Mesendoderm (in vitro differentiated cells): ENCODE data around the gene SGK1.
"Not testable (repeated sequence)": the region's sequence is repeated elsewhere in the genome, so short reads cannot be mapped to it uniquely, and the experiment has no call there.

Experiments used
- DNase-seq: peaks from one replicate; pipeline ENCODE4 v3.0.0; 2013
- H2AK5ac ChIP-seq: 2 replicates; pipeline ENCODE4 v1.6.1; 2013; ENCODE audit warnings: low read length, inconsistent platforms
- H2BK120ac ChIP-seq: 2 replicates; pipeline ENCODE4 v1.6.1; 2013; ENCODE audit warnings: low read depth, mild to moderate bottlenecking, low read length, moderate library complexity, mixed read lengths
- H2BK15ac ChIP-seq: replicated peaks from 2 replicates; pipeline ENCODE4 v1.6.1; 2013; ENCODE audit warnings: low read depth, mild to moderate bottlenecking, moderate library complexity
- H2BK5ac ChIP-seq: 2 replicates; pipeline ENCODE4 v1.6.1; 2013; ENCODE audit warnings: low read length, inconsistent platforms
- H3K18ac ChIP-seq: 2 replicates; pipeline ENCODE4 v1.6.1; 2013; ENCODE audit warnings: mild to moderate bottlenecking, low read length, mixed read lengths
- H3K23ac ChIP-seq: one replicate; pipeline ENCODE4 v1.6.1; 2013; ENCODE audit warnings: low read length
- H3K27ac ChIP-seq: 2 replicates; pipeline ENCODE4 v1.5.1; 2013; ENCODE audit warnings: low read depth, mild to moderate bottlenecking, inconsistent platforms, low read length, moderate library complexity
- H3K27me3 ChIP-seq: 2 replicates; pipeline ENCODE4 v1.6.1; 2013; ENCODE audit warnings: low read length, control low read depth, mild to moderate bottlenecking, inconsistent platforms; ENCODE audit not compliant: insufficient read depth, poor library complexity
- H3K36me3 ChIP-seq: 2 replicates; pipeline ENCODE4 v1.6.1; 2013; ENCODE audit warnings: low read length, inconsistent platforms; ENCODE audit not compliant: control insufficient read depth, insufficient read depth
- H3K4ac ChIP-seq: one replicate; pipeline ENCODE4 v1.6.1; 2013; ENCODE audit warnings: low read depth, mild to moderate bottlenecking, low read length, moderate library complexity
- H3K4me1 ChIP-seq: 2 replicates; pipeline ENCODE4 v1.6.1; 2013; ENCODE audit warnings: low read depth, low read length, inconsistent platforms; ENCODE audit not compliant: control insufficient read depth
- H3K4me2 ChIP-seq: 2 replicates; pipeline ENCODE4 v1.6.1; 2013; ENCODE audit warnings: low read length
- H3K4me3 ChIP-seq: 2 replicates; pipeline ENCODE4 v1.5.1; 2013; ENCODE audit warnings: mild to moderate bottlenecking, low read length
- H3K56ac ChIP-seq: one replicate; pipeline ENCODE4 v1.6.1; 2013; ENCODE audit warnings: low read length
- H3K79me1 ChIP-seq: 2 replicates; pipeline ENCODE4 v1.6.1; 2013; ENCODE audit warnings: low read length, inconsistent platforms
- H3K79me2 ChIP-seq: 2 replicates; pipeline ENCODE4 v1.6.1; 2013; ENCODE audit warnings: mild to moderate bottlenecking, low read length; ENCODE audit not compliant: control insufficient read depth, insufficient read depth
- H3K9ac ChIP-seq: 2 replicates; pipeline ENCODE4 v1.6.1; 2013; ENCODE audit warnings: low read length, inconsistent platforms
- H4K5ac ChIP-seq: one replicate; pipeline ENCODE4 v1.6.1; 2013; ENCODE audit warnings: low read length
- H4K8ac ChIP-seq: one replicate; pipeline ENCODE4 v1.6.1; 2013; ENCODE audit warnings: low read depth, mild to moderate bottlenecking, control low read depth, low read length, moderate library complexity
- WGBS: extraction: QIAGEN DNeasy Blood & Tissue Kit; methylation state at CpG from one replicate; pipeline ENCODE4 v1.1.7; 2013; ENCODE audit warnings: low lambda C conversion rate, missing lambda C conversion rate; ENCODE audit not compliant: insufficient coverage; ENCODE audit errors: extremely low coverage; 5-methylcytosine and 5-hydroxymethylcytosine counted together

Gene SGK1

GRCh38 chr6:134276891-134277377 lies 41.0 kb downstream of the SGK1 start:
- H3K9ac ChIP-seq, DNase-seq, H4K5ac ChIP-seq, H3K79me2 ChIP-seq, H3K4me2 ChIP-seq, H2BK15ac ChIP-seq, H3K18ac ChIP-seq, H3K79me1 ChIP-seq, H2BK5ac ChIP-seq, H2AK5ac ChIP-seq, H3K4me3 ChIP-seq, H3K36me3 ChIP-seq, H3K4ac ChIP-seq, H3K27ac ChIP-seq, H3K23ac ChIP-seq, H3K4me1 ChIP-seq, H2BK120ac ChIP-seq, H4K8ac ChIP-seq, H3K27me3 ChIP-seq, H3K56ac ChIP-seq: not testable (repeated sequence)
- no CpG with 5 or more reads among the region's 4 CpGs for WGBS

DNA sequence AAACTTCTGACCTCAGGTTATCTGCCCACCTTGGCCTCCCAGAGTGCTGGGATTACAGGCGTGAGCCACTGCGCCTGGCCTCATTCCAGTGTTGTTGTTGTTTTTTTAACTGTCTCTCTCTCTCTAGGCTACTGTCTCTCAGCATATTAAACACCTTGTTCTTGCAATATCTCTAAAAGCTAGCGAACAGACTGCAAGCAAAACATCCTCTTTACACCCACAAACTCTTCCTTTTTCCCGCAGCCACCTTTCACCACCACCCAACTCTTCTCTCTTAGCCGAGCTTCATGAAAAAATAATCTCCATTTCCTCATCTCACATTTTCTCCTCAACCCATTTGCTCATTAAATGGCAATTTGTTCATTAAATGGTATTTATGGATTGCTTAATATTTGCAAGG lies 45.5 kb downstream of the SGK1 start:
- Histone ChIP-seq H3K9ac (no peak overlapping the region), H3K4me1 (no peaks in the 10 kb centered on the region), H3K27ac (no peak overlapping the region), H3K23ac (no peak overlapping the region), H2BK120ac (no peak overlapping the region), H3K18ac (no peak overlapping the region), H4K5ac (no peak overlapping the region), H2AK5ac (no peak overlapping the region), H3K36me3 (no peaks in the 10 kb centered on the region), H3K79me1 (no peaks in the 10 kb centered on the region), H3K4ac (no peak overlapping the region), H3K27me3 (no peaks in the 10 kb centered on the region), H3K79me2 (no peaks in the 10 kb centered on the region), H4K8ac (no peak overlapping the region), H3K4me2 (no peak overlapping the region), H2BK15ac (no peak overlapping the region), H3K56ac (no peak overlapping the region), H3K4me3 (no peak overlapping the region), H2BK5ac (no peak overlapping the region)
- no peak for DNase-seq
- 100% methylated on average over 1 of the region's 5 CpGs for WGBS

DNA sequence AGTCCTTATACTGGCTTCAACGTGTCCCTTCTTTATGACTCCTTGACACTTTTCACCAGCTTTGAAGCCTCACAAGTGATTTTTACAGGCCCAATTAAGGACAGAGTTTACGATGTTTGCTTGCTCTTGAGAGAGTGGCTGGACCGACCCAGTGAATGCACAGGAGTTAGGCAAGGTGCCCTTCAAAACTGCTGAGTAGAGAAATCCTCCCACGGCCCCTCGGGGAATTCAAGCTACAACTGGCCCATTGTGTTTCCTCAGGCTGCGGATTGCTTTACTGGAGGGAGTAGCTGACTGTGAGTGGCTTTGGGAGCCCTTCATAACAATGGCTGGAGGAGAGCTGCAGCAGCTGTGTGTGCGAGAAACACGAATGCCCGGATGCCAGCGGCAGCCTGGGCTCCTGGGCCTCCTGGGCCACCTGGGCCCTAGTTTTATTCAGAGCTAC lies 50.0 kb downstream of the SGK1 start:
- no peak overlapping the region for H3K4me2 ChIP-seq
- no peak overlapping the region for H2BK5ac ChIP-seq
- no CpG with 5 or more reads among the region's 10 CpGs for WGBS
- H3K27ac ChIP-seq = no peak overlapping the region
- H3K9ac ChIP-seq = no peak overlapping the region
- no peaks in the 10 kb centered on the region for H3K27me3 ChIP-seq
- H3K79me1 ChIP-seq = no peaks in the 10 kb centered on the region
- peak; percentile 60 for DNase-seq
- H3K79me2 ChIP-seq = no peaks in the 10 kb centered on the region
- no peaks in the 10 kb centered on the region for H3K36me3 ChIP-seq
- no peak overlapping the region for H3K4me3 ChIP-seq
- no peak overlapping the region for H4K8ac ChIP-seq
- no peak overlapping the region for H2BK15ac ChIP-seq
- H2BK120ac ChIP-seq = no peak overlapping the region
- no peak overlapping the region for H3K23ac ChIP-seq
- no peak overlapping the region for H2AK5ac ChIP-seq
- H3K4ac ChIP-seq = no peak overlapping the region
- no peaks in the 10 kb centered on the region for H3K4me1 ChIP-seq
- H3K18ac ChIP-seq = no peak overlapping the region
- H4K5ac ChIP-seq = no peak overlapping the region
- no peak overlapping the region for H3K56ac ChIP-seq

DNA sequence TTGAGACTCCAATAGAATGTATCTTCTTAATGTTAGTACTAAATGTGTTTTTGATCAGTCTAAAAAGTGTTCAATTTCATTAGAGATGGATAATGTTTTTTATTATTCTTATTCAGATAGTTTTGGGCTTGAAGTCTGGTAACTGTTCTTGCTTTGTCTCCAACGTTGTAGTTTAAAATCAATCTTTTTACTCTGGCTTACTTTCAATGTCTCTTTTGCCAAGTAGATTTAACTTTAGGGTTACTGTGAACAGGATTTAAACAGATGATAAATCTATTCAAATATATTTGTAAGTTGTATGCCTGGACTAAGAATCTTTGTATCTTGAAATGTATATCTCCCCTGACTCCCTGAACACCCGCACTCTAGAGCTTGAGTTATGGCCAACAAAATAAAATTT lies 51.1 kb downstream of the SGK1 start:
- no peak overlapping the region for H2BK5ac ChIP-seq
- no peak overlapping the region for H3K4ac ChIP-seq
- WGBS = no CpG with 5 or more reads among the region's 2 CpGs
- H3K79me1 ChIP-seq = no peaks in the 10 kb centered on the region
- H2BK15ac ChIP-seq = no peak overlapping the region
- no peak for DNase-seq
- no peak overlapping the region for H3K18ac ChIP-seq
- H3K56ac ChIP-seq = no peak overlapping the region
- H3K4me1 ChIP-seq = no peaks in the 10 kb centered on the region
- H3K27ac ChIP-seq = no peak overlapping the region
- no peak overlapping the region for H3K9ac ChIP-seq
- H3K79me2 ChIP-seq = no peaks in the 10 kb centered on the region
- H3K4me2 ChIP-seq = no peak overlapping the region
- no peak overlapping the region for H4K8ac ChIP-seq
- no peak overlapping the region for H2AK5ac ChIP-seq
- no peak overlapping the region for H3K4me3 ChIP-seq
- H3K27me3 ChIP-seq = no peaks in the 10 kb centered on the region
- no peak overlapping the region for H3K23ac ChIP-seq
- H4K5ac ChIP-seq = no peak overlapping the region
- H3K36me3 ChIP-seq = no peaks in the 10 kb centered on the region
- H2BK120ac ChIP-seq = no peak overlapping the region

- Histone ChIP-seq H3K18ac (no peak overlapping the region), H2BK5ac (no peak overlapping the region), H2BK120ac (no peak overlapping the region), H3K79me1 (no peaks in the 10 kb centered on the region), H3K36me3 (no peaks in the 10 kb centered on the region), H3K4me2 (no peak overlapping the region), H3K23ac (no peak overlapping the region), H2AK5ac (no peak overlapping the region), H3K27ac (no peak overlapping the region), H3K4ac (no peak overlapping the region), H3K27me3 (no peaks in the 10 kb centered on the region), H3K4me1 (no peaks in the 10 kb centered on the region), H3K4me3 (no peak overlapping the region), H4K5ac (no peak overlapping the region), H3K56ac (no peak overlapping the region), H3K9ac (no peak overlapping the region), H4K8ac (no peak overlapping the region), H2BK15ac (no peak overlapping the region), H3K79me2 (no peaks in the 10 kb centered on the region)
- no CpG with 5 or more reads among the region's 5 CpGs for WGBS
- DNase-seq = no peak
Measured at GRCh38 chr6:134261766-134262165, 56.1 kb downstream of the SGK1 start.

DNA sequence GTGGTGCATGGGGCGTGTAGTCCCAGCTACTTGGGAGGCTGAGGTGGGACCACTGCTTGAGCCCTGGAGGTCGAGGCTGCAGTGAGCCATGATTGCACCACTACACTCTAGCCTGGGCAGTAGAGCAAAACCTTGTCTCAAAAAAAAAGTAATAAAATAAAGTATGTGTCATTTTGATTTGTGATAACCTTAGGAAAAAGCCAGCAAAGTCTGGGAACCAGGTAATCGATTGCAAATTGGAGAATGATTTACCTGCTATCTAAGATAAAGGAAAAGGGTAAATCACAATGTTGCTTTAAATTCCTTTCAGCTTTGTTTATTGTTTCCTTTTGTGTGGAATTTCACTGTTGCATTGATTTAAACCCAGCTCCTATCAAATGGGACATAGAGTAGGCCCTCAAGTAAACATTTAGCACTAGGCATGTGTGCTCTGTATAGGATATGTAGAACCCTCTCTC lies 59.0 kb downstream of the SGK1 start:
- no peak overlapping the region for H3K4me3 ChIP-seq

More for the DNA sequence above, 59.0 kb downstream of the SGK1 start:
- no peak overlapping the region for H2BK15ac ChIP-seq
- no peak overlapping the region for H3K23ac ChIP-seq
- H2AK5ac ChIP-seq = no peak overlapping the region
- H3K56ac ChIP-seq = no peak overlapping the region
- H3K79me2 ChIP-seq = no peaks in the 10 kb centered on the region
- H3K4me1 ChIP-seq = no peaks in the 10 kb centered on the region
- H3K4ac ChIP-seq = no peak overlapping the region
- H4K8ac ChIP-seq = no peak overlapping the region
- H3K27me3 ChIP-seq = no peaks in the 10 kb centered on the region
- no peak overlapping the region for H4K5ac ChIP-seq
- WGBS = no CpG with 5 or more reads among the region's 3 CpGs
- no peak overlapping the region for H3K9ac ChIP-seq
- H3K79me1 ChIP-seq = no peaks in the 10 kb centered on the region
- no peak for DNase-seq
- no peak overlapping the region for H3K18ac ChIP-seq
- H3K4me2 ChIP-seq = no peak overlapping the region
- no peaks in the 10 kb centered on the region for H3K36me3 ChIP-seq
- H3K27ac ChIP-seq = no peak overlapping the region
- H2BK5ac ChIP-seq = no peak overlapping the region
- no peak overlapping the region for H2BK120ac ChIP-seq
